Stomach (tissue), 9 donors: ENCODE data around the gene TMEM190. TPM values are rescaled to one million over a fixed set of nuclear protein-coding genes. Genes with fewer than 3 reads are reported as not detected.

Experiments
- DNase-seq, 2 donors: peaks; one replicate each; pipeline versions ENCODE4 v3.0.0 to v3.0.0-alpha.2; 2013 to 2019
- H3K27ac ChIP-seq, 5 donors: fragments of 200-600 bp in 4 of 5; sonication (generic) in 4 of 5; one replicate each; pipeline ENCODE4 v1.5.1; 2013 to 2019; ENCODE audit warnings: mild to moderate bottlenecking in 1 of 5, moderate library complexity in 1 of 5
- H3K27me3 ChIP-seq, 3 donors: fragments of 200-600 bp; sonication (generic); one replicate each; pipeline ENCODE4 v1.5.1; 2017 to 2019; ENCODE audit warnings: mixed run types in 1 of 3
- H3K36me3 ChIP-seq, 4 donors: fragments of 200-600 bp; sonication (generic); 1 replicate in 3 of 4; 2 replicates in 1 of 4; pipeline ENCODE4 v1.5.1; 2016 to 2019
- H3K4me1 ChIP-seq, 4 donors: fragments of 200-600 bp; sonication (generic); one replicate each; pipeline ENCODE4 v1.5.1; 2016 to 2019
- H3K4me3 ChIP-seq, 4 donors: fragments of 200-600 bp; sonication (generic) in 3 of 4; one replicate each; pipeline ENCODE4 v1.5.1; 2016 to 2019; ENCODE audit warnings: mild to moderate bottlenecking in 1 of 4
- H3K9me3 ChIP-seq, 4 donors: fragments of 200-600 bp; sonication (generic); one replicate each; pipeline ENCODE4 v1.5.1; 2016 to 2019
- CTCF ChIP-seq, 7 experiments: fragments of 450-650 bp in 4 of 7; fragments of 200-600 bp in 3 of 7; sonication (generic) in 3 of 7; IDR thresholded peaks; one replicate each; pipeline ENCODE4 v1.5.1; 2016 to 2019; ENCODE audit warnings: antibody characterized with exemption in 7 of 7, control low read depth in 2 of 7, mild to moderate bottlenecking in 1 of 7
- EP300 ChIP-seq: sonication (generic); formaldehyde crosslinking; IDR thresholded peaks from one replicate; pipeline ENCODE4 v1.6.1; 2017; ENCODE audit warnings: antibody characterized with exemption
- POLR2A ChIP-seq, 4 donors: fragments of 450-650 bp; IDR thresholded peaks; one replicate each; pipeline ENCODE4 v1.6.1; 2016; ENCODE audit warnings: antibody characterized with exemption in 4 of 4, control low read depth in 2 of 4, mild to moderate bottlenecking in 1 of 4, moderate library complexity in 1 of 4
- POLR2AphosphoS5 ChIP-seq, 3 donors: sonication (generic); formaldehyde crosslinking; IDR thresholded peaks; one replicate each; pipeline ENCODE4 v1.6.1; 2016; ENCODE audit warnings: antibody characterized with exemption in 3 of 3
- WGBS, 5 donors: extraction: QIAGEN DNeasy Blood & Tissue Kit in 3 of 5; methylation state at CpG; one replicate each; pipeline versions ENCODE4 v1.1.5 to v1.1.7; 2013 to 2018; 5-methylcytosine and 5-hydroxymethylcytosine counted together
- intact Hi-C: fragments of 100-400 bp; cut with DNase I; formaldehyde crosslinking; loops from one replicate; pipeline ENCODE4 v1.15.1; 2023; ENCODE audit warnings: low total_unique reads
- polyA plus RNA-seq, 3 donors: library from polyadenylated mRNA; stranded (reverse); fragments of 200-250 nt; gene quantifications; one replicate each; pipeline ENCODE4 v1.2.3, GENCODE V29; 2013
- total RNA-seq, 5 donors: library from RNA; depleted of rRNA; stranded (reverse); fragments of >200 nt; gene quantifications; one replicate each; pipeline versions ENCODE4 v1.1.0 to v1.2.3, GENCODE V29; 2014 to 2016
- donor health status: healthy with polysubstance abuse.
- donor health status: Bipolar disorder and iron deficiency.
- donor health status: healthy.

TMEM190 gene
- total and polyA plus RNA-seq, 8 donors, result 0.68 to 1.3 TPM; not detected in 6

GRCh38 chr19:55354698-55355212, 21.9 kb upstream of the TMEM190 start, which contains the start of gene COX6B2:
Gene COX6B2 (minus strand): TSS chr19:55354719. CDS start chr19:55354521, 198 bp downstream.
- H3K9me3 ChIP-seq, result no peaks in the 10 kb centered on the region
- H3K36me3 ChIP-seq, result no peaks in the 10 kb centered on the region
- DNase-seq, result no peak
- H3K27ac ChIP-seq, result no peak within 1 kb of the TSS
- H3K4me1 ChIP-seq, result peaks cover 18 to 24% (median 22%) of the 10 kb centered on the region in 4 donors
- peaks cover 27 to 77% (median 42%) of the 10 kb centered on the region in 3 donors for H3K27me3 ChIP-seq
- intact Hi-C loops, result no loop called here
- WGBS, 5 donors, result 2 to 3% (median 3%) methylated on average over 11 to 43 of the region's 43 CpGs
- TF ChIP-seq POLR2A (IDR thresholded peaks at IDR 0.05) (no peak), CTCF (IDR thresholded peaks at IDR 0.05) (no peak), POLR2AphosphoS5 (IDR thresholded peaks at IDR 0.05) (no peak), EP300 (no peak)
- peak within 1 kb of the TSS; percentile 34 to 59 (median 41) for H3K4me3 ChIP-seq

DNA sequence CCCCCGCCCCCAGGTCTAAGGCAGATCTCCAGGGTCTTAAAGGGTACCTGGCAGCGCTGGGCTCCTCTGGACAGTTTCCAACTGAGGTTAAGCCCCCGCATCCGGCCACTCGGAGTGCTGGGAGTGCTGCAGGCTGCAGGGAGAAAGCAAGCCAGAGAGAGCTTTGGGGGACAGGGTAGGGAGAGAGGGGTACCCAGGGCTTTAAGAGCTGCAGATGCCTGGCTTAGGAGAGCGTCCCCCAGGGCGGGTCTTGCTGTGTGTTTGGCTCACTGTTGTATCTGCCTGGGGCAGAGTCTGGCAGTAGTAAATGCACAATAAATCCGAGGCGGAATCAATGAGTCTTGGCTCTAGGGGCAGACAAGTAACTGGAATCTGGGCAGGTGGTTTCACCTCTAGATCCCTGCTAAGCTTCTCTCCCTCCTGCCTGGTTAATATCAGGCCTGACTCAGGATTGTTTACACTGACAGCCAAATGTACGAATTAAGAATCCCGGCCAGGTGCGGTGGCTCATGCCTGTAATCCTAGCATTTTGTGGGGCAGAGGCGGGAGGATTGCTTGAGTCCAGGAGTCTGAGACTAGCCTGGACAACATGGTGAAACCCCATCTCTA, 21.3 kb upstream of the TMEM190 start:
- WGBS, 5 donors, result 23 to 31% (median 27%) methylated on average over 12 to 13 of the region's 13 CpGs
- intact Hi-C loops, result no loop called here
- H3K27me3 ChIP-seq, result peaks cover 27 to 73% (median 42%) of the 10 kb centered on the region in 3 donors
- H3K4me3 ChIP-seq, result no peak overlapping the region
- H3K4me1 ChIP-seq, result peaks cover 18 to 24% (median 22%) of the 10 kb centered on the region in 4 donors
- peak in 1 of 2 donors; percentile 60 for DNase-seq
- no peak overlapping the region for H3K27ac ChIP-seq
- TF ChIP-seq EP300 (no peak), POLR2A (IDR thresholded peaks at IDR 0.05) (no peak), CTCF (IDR thresholded peaks at IDR 0.05) (no peak), POLR2AphosphoS5 (IDR thresholded peaks at IDR 0.05) (no peak)
- no peaks in the 10 kb centered on the region for H3K36me3 ChIP-seq
- no peaks in the 10 kb centered on the region for H3K9me3 ChIP-seq

DNA sequence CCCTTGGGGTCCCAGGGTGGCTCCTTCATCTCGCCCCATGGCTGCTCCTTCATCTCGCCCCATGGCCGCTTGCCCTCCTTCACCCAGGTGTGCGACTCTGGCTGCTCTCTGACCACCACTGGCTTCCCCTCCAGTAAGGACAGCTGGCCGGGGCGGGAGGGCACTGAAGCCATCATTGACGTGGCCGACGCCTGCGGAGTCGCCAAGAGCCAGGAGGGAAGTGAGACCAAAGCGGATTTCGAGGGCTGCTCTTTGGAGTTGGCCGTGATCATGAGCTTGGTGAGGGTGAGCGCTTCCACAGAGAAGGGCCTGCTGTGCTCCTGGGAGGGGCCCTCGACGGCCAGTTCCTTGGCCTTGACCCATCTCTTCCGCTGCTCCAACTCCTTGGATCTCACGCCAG, 18.1 kb upstream of the TMEM190 start:
- WGBS, 5 donors, result 87 to 91% (median 90%) methylated on average over 13 to 19 of the region's 19 CpGs
- no peak for DNase-seq
- H3K36me3 ChIP-seq, result no peaks in the 10 kb centered on the region
- peaks cover 12 to 63% (median 22%) of the 10 kb centered on the region in 3 donors for H3K27me3 ChIP-seq
- H3K4me1 ChIP-seq, result peaks cover 14 to 16% (median 15%) of the 10 kb centered on the region in 4 donors
- intact Hi-C loops, result no loop called here
- no peak overlapping the region for H3K27ac ChIP-seq
- H3K4me3 ChIP-seq, result no peak overlapping the region
- TF ChIP-seq POLR2A (IDR thresholded peaks at IDR 0.05), result no peak
- TF ChIP-seq CTCF (IDR thresholded peaks at IDR 0.05), result no peak
- no peak for TF ChIP-seq POLR2AphosphoS5 (IDR thresholded peaks at IDR 0.05)
- no peak for TF ChIP-seq EP300
- no peaks in the 10 kb centered on the region for H3K9me3 ChIP-seq

- TF ChIP-seq POLR2AphosphoS5 (IDR thresholded peaks at IDR 0.05) (no peak), CTCF (IDR thresholded peaks at IDR 0.05) (no peak), EP300 (no peak), POLR2A (IDR thresholded peaks at IDR 0.05) (no peak)
- H3K27ac ChIP-seq, result no peak overlapping the region
- H3K36me3 ChIP-seq, result no peaks in the 10 kb centered on the region
- peaks cover 7 to 9% (median 8%) of the 10 kb centered on the region in 4 donors for H3K4me1 ChIP-seq
- no peaks in the 10 kb centered on the region for H3K9me3 ChIP-seq
- no peak for DNase-seq
- H3K4me3 ChIP-seq, result no peak overlapping the region
- H3K27me3 ChIP-seq, result peaks cover 5 to 56% (median 14%) of the 10 kb centered on the region in 3 donors
- WGBS, 5 donors, result 70 to 77% (median 72%) methylated on average over 29 to 32 of the region's 32 CpGs
- intact Hi-C loops, result no loop called here
Observed at GRCh38 chr19:55358943-55359908, 17.4 kb upstream of the TMEM190 start.
